Gastroesophageal sphincter (tissue), 4 donors: Measurements from ENCODE around the gene SNRNP40. TPM values are rescaled to one million over a fixed set of nuclear protein-coding genes. Genes with fewer than 3 reads are reported as not detected.

Source experiments
- ATAC-seq: fragments of 150-250 bp; one replicate; pipeline ENCODE4 v1.9.1; 2016; ENCODE audit warnings: mild to moderate bottlenecking, moderate library complexity
- H3K27ac ChIP-seq, 4 donors: fragments of 200-600 bp; sonication (generic) in 3 of 4; 1 replicate in 3 of 4; 2 replicates in 1 of 4; pipeline ENCODE4 v1.5.1; 2016 to 2019
- H3K27me3 ChIP-seq: fragments of 200-600 bp; sonication (generic); one replicate; pipeline ENCODE4 v1.5.1; 2019
- H3K36me3 ChIP-seq, 2 donors: fragments of 200-600 bp; sonication (generic); one replicate each; pipeline ENCODE4 v1.5.1; 2019; ENCODE audit warnings: control low read depth in 1 of 2
- H3K4me1 ChIP-seq, 3 donors: fragments of 200-600 bp; sonication (generic); 1 replicate in 2 of 3; 2 replicates in 1 of 3; pipeline ENCODE4 v1.5.1; 2016 to 2019; ENCODE audit warnings: control low read depth in 2 of 3
- H3K4me3 ChIP-seq, 2 donors: fragments of 200-600 bp; sonication (generic); one replicate each; pipeline ENCODE4 v1.5.1; 2019; ENCODE audit warnings: mild to moderate bottlenecking in 1 of 2, moderate library complexity in 1 of 2
- H3K9me3 ChIP-seq, 3 donors: fragments of 200-600 bp; sonication (generic); one replicate each; pipeline ENCODE4 v1.5.1; 2017 to 2019; ENCODE audit warnings: control low read depth in 2 of 3
- EP300 ChIP-seq: sonication (generic); formaldehyde crosslinking; IDR thresholded peaks from one replicate; pipeline ENCODE4 v1.6.1; 2017; ENCODE audit warnings: antibody characterized with exemption, mild to moderate bottlenecking
- POLR2A ChIP-seq, 2 donors: fragments of 450-650 bp; IDR thresholded peaks; one replicate each; pipeline ENCODE4 v1.6.1; 2017; ENCODE audit warnings: antibody characterized with exemption in 2 of 2, mild to moderate bottlenecking in 2 of 2, moderate library complexity in 1 of 2
- POLR2AphosphoS5 ChIP-seq: sonication (generic); formaldehyde crosslinking; IDR thresholded peaks from one replicate; pipeline ENCODE4 v1.6.1; 2017; ENCODE audit warnings: antibody characterized with exemption
- WGBS, 2 donors: methylation state at CpG; one replicate each; pipeline ENCODE4 v1.1.5; 2018; ENCODE audit warnings: low coverage in 1 of 2; 5-methylcytosine and 5-hydroxymethylcytosine counted together
- total RNA-seq, 4 donors: library from RNA; depleted of rRNA; stranded (reverse); fragments of >200 nt; gene quantifications; one replicate each; pipeline ENCODE4 v1.1.0, GENCODE V29; 2016
- TF ChIP-seq, protein P1 (sequence below), 4 experiments: fragments of 200-600 bp in 2 of 4; fragments of 450-650 bp in 2 of 4; sonication (generic) in 1 of 4; IDR thresholded peaks; one replicate each; pipeline ENCODE4 v1.5.1; 2017 to 2019; ENCODE audit warnings: antibody characterized with exemption in 4 of 4, mild to moderate bottlenecking in 2 of 4, moderate library complexity in 2 of 4

The SNRNP40 gene
- total RNA-seq, 4 donors from 2014 or later: 32.5 to 47.5 (median 39.9) TPM

DNA sequence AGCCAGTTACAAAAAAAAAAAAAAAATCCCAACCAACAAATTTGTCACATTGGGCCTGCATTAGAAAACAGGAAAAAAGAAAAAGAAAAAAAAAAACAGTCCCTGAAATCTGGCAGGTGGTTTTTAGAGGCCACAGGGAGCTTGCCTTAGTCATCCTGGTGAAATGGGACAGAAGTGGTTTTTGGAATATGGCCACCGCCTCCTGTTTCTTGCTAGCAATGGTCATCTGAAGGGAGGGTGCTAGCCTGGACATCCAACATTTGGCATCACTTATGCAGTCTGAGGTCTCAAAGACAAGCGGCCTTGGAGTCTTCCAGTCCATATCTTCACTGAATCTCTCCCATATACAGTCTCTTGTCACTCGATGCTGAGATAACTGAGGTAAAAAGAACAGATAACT, 36.8 kb downstream of the SNRNP40 start:
- Histone ChIP-seq H3K4me1 (peaks cover 0 to 3% (median 3%) of the 10 kb centered on the region in 3 donors), H3K27ac (no peak overlapping the region), H3K4me3 (no peak overlapping the region), H3K27me3 (no peaks in the 10 kb centered on the region), H3K36me3 (peaks cover 2 to 77% of the 10 kb centered on the region in 2 donors), H3K9me3 (no peaks in the 10 kb centered on the region)
- 80 to 93% methylated on average over 1 to 3 of the region's 3 CpGs for WGBS, 2 donors
- no peak for ATAC-seq
- TF ChIP-seq EP300: no peak
- TF ChIP-seq POLR2A (IDR thresholded peaks at IDR 0.05): no peak
- TF ChIP-seq POLR2AphosphoS5: no peak
- TF ChIP-seq, protein P1, sequence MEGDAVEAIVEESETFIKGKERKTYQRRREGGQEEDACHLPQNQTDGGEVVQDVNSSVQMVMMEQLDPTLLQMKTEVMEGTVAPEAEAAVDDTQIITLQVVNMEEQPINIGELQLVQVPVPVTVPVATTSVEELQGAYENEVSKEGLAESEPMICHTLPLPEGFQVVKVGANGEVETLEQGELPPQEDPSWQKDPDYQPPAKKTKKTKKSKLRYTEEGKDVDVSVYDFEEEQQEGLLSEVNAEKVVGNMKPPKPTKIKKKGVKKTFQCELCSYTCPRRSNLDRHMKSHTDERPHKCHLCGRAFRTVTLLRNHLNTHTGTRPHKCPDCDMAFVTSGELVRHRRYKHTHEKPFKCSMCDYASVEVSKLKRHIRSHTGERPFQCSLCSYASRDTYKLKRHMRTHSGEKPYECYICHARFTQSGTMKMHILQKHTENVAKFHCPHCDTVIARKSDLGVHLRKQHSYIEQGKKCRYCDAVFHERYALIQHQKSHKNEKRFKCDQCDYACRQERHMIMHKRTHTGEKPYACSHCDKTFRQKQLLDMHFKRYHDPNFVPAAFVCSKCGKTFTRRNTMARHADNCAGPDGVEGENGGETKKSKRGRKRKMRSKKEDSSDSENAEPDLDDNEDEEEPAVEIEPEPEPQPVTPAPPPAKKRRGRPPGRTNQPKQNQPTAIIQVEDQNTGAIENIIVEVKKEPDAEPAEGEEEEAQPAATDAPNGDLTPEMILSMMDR (IDR thresholded peaks at IDR 0.05): no peak

DNA sequence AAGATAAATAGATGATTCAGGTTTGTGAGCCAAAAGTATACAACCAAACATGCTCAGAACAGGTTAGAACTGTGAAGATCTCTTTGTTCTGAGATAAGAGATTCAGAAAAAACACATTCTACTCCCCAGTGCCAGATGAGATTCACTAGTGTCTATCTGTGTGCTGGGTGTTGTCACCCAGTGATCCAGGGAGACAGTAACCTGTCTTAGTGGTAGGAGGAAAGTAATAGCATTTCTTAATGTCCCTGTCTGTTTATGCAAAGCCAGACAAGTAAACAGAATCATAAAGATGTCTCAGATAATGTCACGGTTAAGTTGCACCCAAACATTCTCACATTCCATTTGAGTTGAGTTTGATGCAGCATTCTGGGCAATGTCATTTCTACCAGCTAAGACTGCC, 38.0 kb downstream of the SNRNP40 start:
- TF ChIP-seq, protein P1 (IDR thresholded peaks at IDR 0.05): no peak
- no peak for TF ChIP-seq POLR2AphosphoS5
- no peak for TF ChIP-seq EP300
- no peak for TF ChIP-seq POLR2A (IDR thresholded peaks at IDR 0.05)

DNA sequence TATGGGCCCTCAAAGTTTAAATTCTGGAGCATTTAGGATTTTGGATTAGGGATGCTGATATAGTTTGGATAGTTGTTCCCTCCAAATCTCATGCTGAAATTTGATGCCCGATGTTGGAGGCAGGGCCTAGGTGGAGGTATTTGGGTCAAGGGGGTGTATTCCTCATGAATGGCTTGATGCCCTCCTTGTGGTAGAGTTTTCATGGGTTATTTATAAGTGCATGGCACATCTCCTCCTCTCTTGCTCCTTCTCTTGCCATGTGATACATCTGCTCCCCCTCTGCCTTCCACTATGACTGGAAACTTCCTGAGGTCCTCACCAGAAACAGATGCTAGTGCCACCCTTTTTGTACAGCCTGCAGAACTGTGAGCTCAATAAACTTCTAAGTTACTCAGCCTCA, 39.4 kb downstream of the SNRNP40 start:
- Histone ChIP-seq H3K4me1 (no peaks in the 10 kb centered on the region), H3K27ac (no peak overlapping the region), H3K27me3 (no peaks in the 10 kb centered on the region), H3K4me3 (no peak overlapping the region), H3K9me3 (no peaks in the 10 kb centered on the region), H3K36me3 (peaks cover 2 to 58% of the 10 kb centered on the region in 2 donors)
- TF ChIP-seq, protein P1 (IDR thresholded peaks at IDR 0.05): no peak
- no peak for TF ChIP-seq POLR2A (IDR thresholded peaks at IDR 0.05)
- no peak for TF ChIP-seq POLR2AphosphoS5
- WGBS, 2 donors: 100% methylated on average over 1 of the region's 1 CpG; no CpG with 5 or more reads in 1 of the 2 donors
- no peak for ATAC-seq

More for the DNA sequence above, 38.0 kb downstream of the SNRNP40 start:
- Histone ChIP-seq H3K27me3 (no peaks in the 10 kb centered on the region), H3K9me3 (no peaks in the 10 kb centered on the region), H3K27ac (no peak overlapping the region), H3K4me1 (no peaks in the 10 kb centered on the region), H3K4me3 (no peak overlapping the region), H3K36me3 (peaks cover 2 to 69% of the 10 kb centered on the region in 2 donors)
- ATAC-seq: no peak
- WGBS, 2 donors: 100% methylated on average over 1 of the region's 1 CpG; no CpG with 5 or more reads in 1 of the 2 donors

DNA sequence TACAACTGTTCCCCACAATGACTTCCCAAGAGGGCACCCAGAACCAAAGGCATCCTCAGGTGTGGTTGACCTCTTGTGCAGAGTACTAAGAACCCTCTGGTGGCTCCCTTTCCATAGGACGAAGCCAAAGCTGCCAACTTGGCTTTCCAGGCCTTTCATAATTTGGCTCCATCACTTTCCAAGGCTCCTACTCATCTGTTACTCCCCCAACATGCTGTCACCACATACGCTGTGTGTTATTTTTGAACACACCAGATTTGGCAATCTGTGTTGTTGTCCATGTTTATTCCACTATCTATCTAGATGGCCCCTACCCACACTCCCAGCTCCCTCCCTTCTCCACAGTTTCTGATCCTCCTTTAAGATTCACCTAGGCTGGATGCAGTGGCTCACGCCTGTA, 46.7 kb downstream of the SNRNP40 start:
- ATAC-seq: no peak

DNA sequence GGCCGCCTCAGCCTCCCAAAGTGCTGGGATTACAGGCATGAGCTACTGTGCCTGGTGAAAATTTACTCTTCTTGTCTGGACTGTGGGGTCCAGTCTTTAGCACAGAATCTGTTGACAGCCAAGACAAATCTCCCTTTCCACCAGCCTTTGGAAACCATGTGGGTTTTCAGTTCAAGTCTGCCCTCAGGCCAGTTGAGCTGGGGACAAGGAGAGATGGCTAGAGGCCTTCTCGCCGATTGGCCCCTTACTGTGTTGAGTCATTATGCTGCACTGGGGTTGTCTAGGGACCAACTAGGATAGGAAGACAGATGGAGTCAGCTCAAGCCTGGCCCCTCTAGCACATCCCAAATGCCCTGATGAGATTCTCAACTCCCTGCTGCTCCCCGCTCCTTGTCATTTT, 48.3 kb downstream of the SNRNP40 start:
- WGBS, 2 donors: 86 to 91% methylated on average over 1 of the region's 4 CpGs
- Histone ChIP-seq H3K4me1 (no peaks in the 10 kb centered on the region), H3K9me3 (no peaks in the 10 kb centered on the region), H3K27ac (no peak overlapping the region), H3K36me3 (no peaks in the 10 kb centered on the region), H3K27me3 (no peaks in the 10 kb centered on the region), H3K4me3 (no peak overlapping the region)
- TF ChIP-seq POLR2A (IDR thresholded peaks at IDR 0.05): no peak
- TF ChIP-seq EP300: no peak
- no peak for TF ChIP-seq POLR2AphosphoS5
- TF ChIP-seq, protein P1 (IDR thresholded peaks at IDR 0.05): no peak
- ATAC-seq: no peak

More for the DNA sequence above, 46.7 kb downstream of the SNRNP40 start:
- no peak overlapping the region for H3K4me3 ChIP-seq
- no peaks in the 10 kb centered on the region for H3K9me3 ChIP-seq
- H3K27ac ChIP-seq: no peak overlapping the region
- WGBS, 2 donors: 92 to 100% methylated on average over 2 of the region's 3 CpGs
- no peaks in the 10 kb centered on the region for H3K36me3 ChIP-seq
- TF ChIP-seq POLR2AphosphoS5: no peak
- TF ChIP-seq POLR2A (IDR thresholded peaks at IDR 0.05): no peak
- H3K4me1 ChIP-seq: no peaks in the 10 kb centered on the region
- H3K27me3 ChIP-seq: no peaks in the 10 kb centered on the region
